Effector memory CD8-positive, alpha-beta T cell (primary cell): ENCODE results near the gene LRRC51.

ENCODE experiments used
- ATAC-seq: fragments of 150-1000 bp; cut with Tn5 transposase; replicated peaks from 2 replicates; pipeline ENCODE4 v1.10.0; 2021; ENCODE audit warnings: mild to moderate bottlenecking, moderate library complexity
- DNase-seq, 3 experiments: peaks; one replicate each; pipeline ENCODE4 v3.0.0; 2021
- H3K27ac Mint-ChIP-seq, 2 donors: one replicate each; pipeline ENCODE4 v1.8.0; 2022; ENCODE audit warnings: mild to moderate bottlenecking in 2 of 2, mixed read lengths in 2 of 2, moderate library complexity in 2 of 2
- H3K27me3 Mint-ChIP-seq, 2 donors: one replicate each; pipeline ENCODE4 v1.8.0; 2022; ENCODE audit warnings: mixed read lengths in 2 of 2
- H3K36me3 Mint-ChIP-seq: one replicate; pipeline ENCODE4 v1.8.0; 2022; ENCODE audit warnings: mild to moderate bottlenecking, moderate library complexity, mixed read lengths; ENCODE audit not compliant: insufficient read depth
- H3K4me1 Mint-ChIP-seq, 2 donors: one replicate each; pipeline ENCODE4 v1.8.0; 2022; ENCODE audit warnings: low read depth in 2 of 2, mixed read lengths in 2 of 2
- H3K4me3 Mint-ChIP-seq, 2 donors: one replicate each; pipeline ENCODE4 v1.8.0; 2022; ENCODE audit warnings: mild to moderate bottlenecking in 2 of 2, mixed read lengths in 2 of 2, moderate library complexity in 2 of 2
- H3K9me3 Mint-ChIP-seq, 2 donors: one replicate each; pipeline ENCODE4 v1.8.0; 2022; ENCODE audit warnings: mixed read lengths in 2 of 2
- total RNA-seq, 9 experiments: gene quantifications; one replicate each; lab custom pipeline; 2026; lab: John Stamatoyannopoulos, UW

LRRC51 gene, protein sequence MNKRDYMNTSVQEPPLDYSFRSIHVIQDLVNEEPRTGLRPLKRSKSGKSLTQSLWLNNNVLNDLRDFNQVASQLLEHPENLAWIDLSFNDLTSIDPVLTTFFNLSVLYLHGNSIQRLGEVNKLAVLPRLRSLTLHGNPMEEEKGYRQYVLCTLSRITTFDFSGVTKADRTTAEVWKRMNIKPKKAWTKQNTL
- 0 to 4.7 (median 1.9) reads per million in 9 experiments for total RNA-seq

- Mint-ChIP-seq H3K9me3 (no peaks in the 10 kb centered on the region), H3K36me3 (peaks cover 15% of the 10 kb centered on the region), H3K4me3 (peak within 1 kb of the TSS; percentile 98 to 99), H3K4me1 (peaks cover 24 to 27% of the 10 kb centered on the region in 2 donors), H3K27me3 (no peaks in the 10 kb centered on the region), H3K27ac (peak within 1 kb of the TSS; percentile 99)
- DNase-seq (peak; percentile 98 to 99 (median 98)), ATAC-seq (peak; percentile 84)
Measured at GRCh38 chr11:72080326-72081183, at the start of gene LRRC51, which contains the start of gene NUMA1. Gene LRRC51 (plus strand): TSS chr11:72080850. CDS start chr11:72089084, 8,234 bp downstream. Gene NUMA1 (minus strand): TSS chr11:72080542. CDS start chr11:72035943, 44,599 bp downstream.

GRCh38 chr11:72036687-72037086, 44.0 kb upstream of the LRRC51 start:
- H3K36me3 Mint-ChIP-seq: peaks cover 41% of the 10 kb centered on the region
- H3K4me1 Mint-ChIP-seq: peaks cover 17 to 27% of the 10 kb centered on the region in 2 donors
- no peak overlapping the region for H3K27ac Mint-ChIP-seq
- DNase-seq (no peak), ATAC-seq (no peak)
- no peaks in the 10 kb centered on the region for H3K27me3 Mint-ChIP-seq
- H3K9me3 Mint-ChIP-seq: no peaks in the 10 kb centered on the region
- peak overlapping the region in 1 of 2 donors; percentile 1 for H3K4me3 Mint-ChIP-seq

- Mint-ChIP-seq H3K4me3 (no peak overlapping the region), H3K9me3 (no peaks in the 10 kb centered on the region), H3K4me1 (peaks cover 27 to 37% of the 10 kb centered on the region in 2 donors), H3K36me3 (peaks cover 38% of the 10 kb centered on the region), H3K27ac (no peak overlapping the region), H3K27me3 (no peaks in the 10 kb centered on the region)
- DNase-seq: no peak
- ATAC-seq: no peak
Measured at GRCh38 chr11:72037554-72038311, 42.9 kb upstream of the LRRC51 start.

- no peaks in the 10 kb centered on the region for H3K27me3 Mint-ChIP-seq
- H3K9me3 Mint-ChIP-seq: no peaks in the 10 kb centered on the region
- no peak for ATAC-seq
- no peak for DNase-seq
- no peak overlapping the region for H3K27ac Mint-ChIP-seq
- H3K4me1 Mint-ChIP-seq: peaks cover 31 to 37% of the 10 kb centered on the region in 2 donors
- H3K36me3 Mint-ChIP-seq: peaks cover 30% of the 10 kb centered on the region
- H3K4me3 Mint-ChIP-seq: no peak overlapping the region
Measured at GRCh38 chr11:72038491-72038890, 42.2 kb upstream of the LRRC51 start.

- Mint-ChIP-seq H3K9me3 (no peaks in the 10 kb centered on the region), H3K27ac (no peak overlapping the region), H3K4me3 (no peak overlapping the region), H3K36me3 (peaks cover 23% of the 10 kb centered on the region), H3K4me1 (peaks cover 33 to 37% of the 10 kb centered on the region in 2 donors), H3K27me3 (no peaks in the 10 kb centered on the region)
- DNase-seq (no peak), ATAC-seq (no peak)
Measured at GRCh38 chr11:72039031-72039855, 41.4 kb upstream of the LRRC51 start.

- peaks cover 20% of the 10 kb centered on the region for H3K36me3 Mint-ChIP-seq
- H3K4me1 Mint-ChIP-seq: peaks cover 33 to 38% of the 10 kb centered on the region in 2 donors
- no peaks in the 10 kb centered on the region for H3K9me3 Mint-ChIP-seq
- no peak overlapping the region for H3K27ac Mint-ChIP-seq
- H3K4me3 Mint-ChIP-seq: no peak overlapping the region
- ATAC-seq (no peak), DNase-seq (no peak)
- H3K27me3 Mint-ChIP-seq: no peaks in the 10 kb centered on the region
Measured at GRCh38 chr11:72039856-72040401, 40.7 kb upstream of the LRRC51 start.

DNA sequence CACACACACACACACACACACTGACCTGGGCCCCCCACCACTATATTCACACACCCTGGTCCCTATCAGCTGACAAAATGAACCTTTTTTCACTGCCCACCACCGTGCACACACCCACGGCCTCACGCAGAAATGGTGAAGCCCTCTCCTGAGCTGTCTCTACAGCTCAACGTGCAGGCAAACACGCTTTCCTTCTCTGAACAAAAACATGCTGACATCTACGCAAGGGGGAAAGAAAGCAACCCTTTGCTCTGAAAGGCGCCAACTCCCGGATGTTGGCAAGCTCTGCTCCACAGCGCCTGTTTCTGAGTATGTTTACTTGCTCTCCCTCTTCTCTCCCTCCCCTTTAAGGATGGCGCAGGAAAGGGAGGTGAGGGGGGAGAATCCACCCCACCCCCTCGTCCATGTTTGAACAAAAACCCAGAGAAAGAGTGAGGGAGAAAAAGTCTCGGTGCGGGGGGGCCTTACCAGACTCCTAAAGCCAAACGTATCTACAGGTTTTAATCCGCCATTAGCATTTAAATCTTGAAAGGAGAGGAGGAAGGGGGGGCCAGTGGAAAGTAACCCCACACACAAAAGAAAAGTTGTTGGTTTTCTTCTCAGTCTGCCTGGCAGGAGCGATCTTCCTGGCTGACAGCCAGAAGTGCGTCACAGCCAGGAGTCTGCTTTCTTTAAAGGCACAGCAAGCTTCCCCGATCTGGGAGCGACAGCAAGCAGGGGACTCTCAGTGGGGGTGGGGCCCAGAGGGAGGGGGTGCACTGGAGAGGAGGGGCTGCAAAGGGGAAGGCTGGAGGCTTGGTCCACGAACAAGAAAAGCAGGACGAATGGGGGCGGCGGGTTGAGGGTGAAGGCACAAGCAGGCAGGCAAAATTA, 39.9 kb upstream of the LRRC51 start:
- DNase-seq (peak; percentile 67 to 72 (median 71)), ATAC-seq (peak; percentile 77)
- Mint-ChIP-seq H3K9me3 (no peaks in the 10 kb centered on the region), H3K4me3 (no peak overlapping the region), H3K4me1 (peaks cover 30 to 36% of the 10 kb centered on the region in 2 donors), H3K36me3 (peaks cover 12% of the 10 kb centered on the region), H3K27ac (no peak overlapping the region), H3K27me3 (no peaks in the 10 kb centered on the region)

DNA sequence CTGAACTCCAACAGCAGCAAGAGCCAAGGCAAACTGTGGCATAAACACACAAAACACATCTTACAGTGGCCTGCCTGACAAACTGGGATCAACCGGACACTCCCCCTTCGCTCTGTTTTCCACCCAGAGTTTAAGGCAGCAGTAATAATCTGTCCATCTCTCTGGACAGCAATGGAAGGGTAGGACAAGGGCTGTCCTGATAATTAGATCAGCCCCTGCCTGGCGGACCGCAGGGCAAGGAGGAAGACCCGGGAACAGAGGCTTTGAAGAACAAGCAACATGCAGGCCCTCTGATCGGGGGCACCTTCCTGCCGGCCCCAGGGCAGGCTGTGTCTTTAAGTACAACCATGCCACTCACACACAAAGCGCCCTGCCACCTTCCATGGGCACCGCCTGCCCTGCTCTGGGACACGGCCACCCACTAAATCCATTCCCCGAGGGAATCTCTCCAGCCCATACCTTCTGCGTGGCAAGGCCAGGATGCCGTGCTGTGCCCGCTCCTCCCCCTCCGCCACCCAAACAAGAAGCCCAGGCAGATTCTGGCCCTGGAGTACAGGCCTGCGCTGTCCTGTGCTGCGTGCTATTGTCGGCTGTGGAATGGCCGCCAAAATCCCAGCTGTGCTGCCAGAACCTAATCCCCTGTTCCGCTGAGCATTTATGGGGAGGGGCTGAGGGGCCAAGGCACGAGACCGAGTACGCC, 39.1 kb upstream of the LRRC51 start:
- DNase-seq (peak; percentile 23 to 37 (median 35)), ATAC-seq (peak; percentile 37)
- H3K9me3 Mint-ChIP-seq: no peaks in the 10 kb centered on the region
- no peaks in the 10 kb centered on the region for H3K27me3 Mint-ChIP-seq
- no peak overlapping the region for H3K27ac Mint-ChIP-seq
- peaks cover 26 to 30% of the 10 kb centered on the region in 2 donors for H3K4me1 Mint-ChIP-seq
- no peak overlapping the region for H3K4me3 Mint-ChIP-seq
- H3K36me3 Mint-ChIP-seq: peaks cover 9% of the 10 kb centered on the region

- ATAC-seq: peak; percentile 1
- Mint-ChIP-seq H3K4me1 (peaks cover 20 to 24% of the 10 kb centered on the region in 2 donors), H3K27me3 (no peaks in the 10 kb centered on the region), H3K27ac (no peak overlapping the region), H3K36me3 (peaks cover 6% of the 10 kb centered on the region), H3K9me3 (no peaks in the 10 kb centered on the region), H3K4me3 (no peak overlapping the region)
- DNase-seq: no peak
Measured at GRCh38 chr11:72042064-72042745, 38.4 kb upstream of the LRRC51 start.

- Mint-ChIP-seq H3K36me3 (peaks cover 6% of the 10 kb centered on the region), H3K4me1 (peaks cover 20 to 23% of the 10 kb centered on the region in 2 donors), H3K27ac (peak overlapping the region in 1 of 2 donors; percentile 54), H3K27me3 (no peaks in the 10 kb centered on the region), H3K4me3 (no peak overlapping the region), H3K9me3 (no peaks in the 10 kb centered on the region)
- ATAC-seq (no peak), DNase-seq (no peak)
Measured at GRCh38 chr11:72045849-72046248, 34.8 kb upstream of the LRRC51 start.
